PC-9 (cell line): ENCODE results near the gene SIRPD. TPM values are rescaled to one million over a fixed set of nuclear protein-coding genes. Genes with fewer than 3 reads are reported as not detected.

Source experiments
- BruUV-seq: library from RNA; stranded (reverse); fragments of 400-500 nt; replicated peaks from 2 replicates; lab custom pipeline; 2021; lab: Mats Ljungman, UMichigan
- CTCF ChIA-PET: fragments of 300-600 bp; sonication (Branson Sonifier 250); formaldehyde crosslinking; loops from one replicate; lab custom pipeline; 2022; ENCODE audit warnings: antibody characterized with exemption; lab: Charles Lee
- POLR2A ChIA-PET: fragments of 300-600 bp; sonication (Branson Sonifier 250); formaldehyde crosslinking; loops from one replicate; lab custom pipeline; 2022; ENCODE audit warnings: antibody characterized with exemption; ENCODE audit not compliant: unreplicated experiment; lab: Charles Lee
- DNase-seq, 2 experiments: peaks; one replicate each; pipeline versions ENCODE4 v3.0.0 to v3.0.0-alpha.2; 2015 to 2022; ENCODE audit warnings: mixed read lengths in 1 of 2
- H2AFZ ChIP-seq: fragments of 200-600 bp; sonication (generic); 2 replicates; pipeline ENCODE4 v1.8.1; 2017; ENCODE audit warnings: antibody characterized with exemption
- H3F3A ChIP-seq: fragments of 200-600 bp; sonication (generic); 2 replicates; pipeline ENCODE4 v1.8.1; 2017; ENCODE audit warnings: antibody characterized with exemption, mild to moderate bottlenecking, low read depth; ENCODE audit not compliant: insufficient read depth
- H3K27ac ChIP-seq: fragments of 200-600 bp; sonication (generic); 2 replicates; pipeline ENCODE4 v1.6.1; 2016; ENCODE audit warnings: mixed run types
- H3K27me3 ChIP-seq: fragments of 200-600 bp; sonication (generic); 2 replicates; pipeline ENCODE4 v1.6.1; 2016; ENCODE audit warnings: low read depth, mixed run types; ENCODE audit not compliant: insufficient read depth
- H3K36me3 ChIP-seq: fragments of 200-600 bp; sonication (generic); 2 replicates; pipeline ENCODE4 v1.6.1; 2016; ENCODE audit warnings: low read depth, mixed run types
- H3K4me1 ChIP-seq: fragments of 200-600 bp; sonication (generic); replicated peaks from 2 replicates; pipeline ENCODE4 v1.6.1; 2016; ENCODE audit warnings: mixed run types; ENCODE audit not compliant: insufficient read depth
- H3K4me2 ChIP-seq: fragments of 200-600 bp; sonication (generic); 2 replicates; pipeline ENCODE4 v1.6.1; 2017; ENCODE audit warnings: mixed run types
- H3K4me3 ChIP-seq: fragments of 200-600 bp; sonication (generic); 2 replicates; pipeline ENCODE4 v1.6.1; 2016; ENCODE audit warnings: mixed run types
- H3K79me2 ChIP-seq: fragments of 200-600 bp; sonication (generic); 2 replicates; pipeline ENCODE4 v1.6.1; 2017; ENCODE audit warnings: low read depth, mixed run types
- H3K9me2 ChIP-seq: fragments of 200-600 bp; sonication (generic); 2 replicates; pipeline ENCODE4 v1.8.1; 2017; ENCODE audit warnings: mild to moderate bottlenecking; ENCODE audit not compliant: insufficient read depth
- H3K9me3 ChIP-seq: fragments of 200-600 bp; sonication (generic); 2 replicates; pipeline ENCODE4 v1.8.1; 2016; ENCODE audit warnings: low read depth; ENCODE audit not compliant: insufficient read depth
- H4K20me1 ChIP-seq: fragments of 200-600 bp; sonication (generic); 2 replicates; pipeline ENCODE4 v1.8.1; 2017; ENCODE audit not compliant: insufficient read depth
- EZH2 ChIP-seq: fragments of 200-600 bp; sonication (generic); IDR thresholded peaks from 2 replicates; pipeline ENCODE4 v1.8.0; 2017; ENCODE audit warnings: antibody characterized with exemption, low read depth
- intact Hi-C: fragments of 100-400 bp; cut with micrococcal nuclease; formaldehyde crosslinking; loops from one replicate; pipeline ENCODE4 v1.10.0; 2022; ENCODE audit not compliant: unreplicated experiment
- total RNA-seq: library from RNA; stranded (reverse); gene quantifications from 2 replicates; pipeline ENCODE4 v1.2.3, GENCODE V29; 2021
- TF ChIP-seq, protein P1 (sequence below): fragments of 200-600 bp; sonication (generic); conservative IDR thresholded peaks from 2 replicates; pipeline ENCODE4 v1.6.1; 2017; ENCODE audit warnings: mixed run types, antibody characterized with exemption, mild to moderate bottlenecking, moderate library complexity

Gene SIRPD
- total RNA-seq, 1 experiment from 2014 or later, result 0.37 TPM

DNA sequence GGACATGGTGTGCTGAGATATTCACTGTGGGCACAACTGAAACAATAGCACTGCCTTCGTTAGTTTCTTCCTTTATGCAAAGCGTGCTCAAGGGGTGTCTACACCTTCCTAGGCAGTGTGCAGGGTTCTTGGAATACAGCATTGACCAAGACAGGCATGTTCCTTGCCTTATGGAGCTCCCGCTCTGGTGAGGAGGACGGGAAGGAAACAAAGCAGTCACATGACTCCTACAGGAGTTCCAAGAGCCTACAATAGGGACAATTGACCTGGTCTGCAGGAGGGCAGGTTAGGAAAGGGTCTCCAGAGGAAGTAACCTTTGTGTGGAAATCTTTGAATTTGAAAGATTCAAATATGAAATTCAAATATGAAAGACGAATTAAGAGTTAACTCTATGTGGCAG is 40.5 kb downstream of the SIRPD start:
- ChIA-PET CTCF (no interaction called here), POLR2A (no interaction called here)

DNA sequence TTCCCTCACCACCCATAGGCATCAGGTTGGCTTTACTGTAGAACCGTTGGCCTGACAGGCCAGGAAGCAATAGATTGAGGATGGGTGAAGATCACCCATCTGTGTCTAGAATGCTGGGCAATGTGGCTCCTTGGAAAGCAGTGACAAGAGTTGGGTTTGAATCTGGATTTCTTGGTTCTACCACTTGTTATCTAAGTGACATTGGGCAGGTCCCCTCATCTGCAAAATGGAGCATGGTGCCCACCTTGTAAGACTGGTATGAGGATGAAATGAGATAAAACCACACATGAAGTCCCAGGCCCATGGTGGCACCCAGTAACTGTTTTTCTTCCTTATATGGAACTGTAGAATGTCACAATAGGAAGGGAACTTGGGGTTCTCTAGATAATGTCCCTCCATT is 43.7 kb downstream of the SIRPD start:
- Histone ChIP-seq H3K9me3 (peaks cover 8% of the 10 kb centered on the region), H3K36me3 (no peaks in the 10 kb centered on the region), H3F3A (no peaks in the 10 kb centered on the region), H4K20me1 (no peaks in the 10 kb centered on the region), H3K9me2 (no peaks in the 10 kb centered on the region), H3K79me2 (no peaks in the 10 kb centered on the region), H3K4me3 (no peak overlapping the region), H3K27ac (no peak overlapping the region), H3K4me1 (no peaks in the 10 kb centered on the region), H2AFZ (no peak overlapping the region), H3K27me3 (no peaks in the 10 kb centered on the region), H3K4me2 (no peak overlapping the region)
- no TSS peak for BruUV-seq
- TF ChIP-seq EZH2, result no peak
- TF ChIP-seq, protein P1, sequence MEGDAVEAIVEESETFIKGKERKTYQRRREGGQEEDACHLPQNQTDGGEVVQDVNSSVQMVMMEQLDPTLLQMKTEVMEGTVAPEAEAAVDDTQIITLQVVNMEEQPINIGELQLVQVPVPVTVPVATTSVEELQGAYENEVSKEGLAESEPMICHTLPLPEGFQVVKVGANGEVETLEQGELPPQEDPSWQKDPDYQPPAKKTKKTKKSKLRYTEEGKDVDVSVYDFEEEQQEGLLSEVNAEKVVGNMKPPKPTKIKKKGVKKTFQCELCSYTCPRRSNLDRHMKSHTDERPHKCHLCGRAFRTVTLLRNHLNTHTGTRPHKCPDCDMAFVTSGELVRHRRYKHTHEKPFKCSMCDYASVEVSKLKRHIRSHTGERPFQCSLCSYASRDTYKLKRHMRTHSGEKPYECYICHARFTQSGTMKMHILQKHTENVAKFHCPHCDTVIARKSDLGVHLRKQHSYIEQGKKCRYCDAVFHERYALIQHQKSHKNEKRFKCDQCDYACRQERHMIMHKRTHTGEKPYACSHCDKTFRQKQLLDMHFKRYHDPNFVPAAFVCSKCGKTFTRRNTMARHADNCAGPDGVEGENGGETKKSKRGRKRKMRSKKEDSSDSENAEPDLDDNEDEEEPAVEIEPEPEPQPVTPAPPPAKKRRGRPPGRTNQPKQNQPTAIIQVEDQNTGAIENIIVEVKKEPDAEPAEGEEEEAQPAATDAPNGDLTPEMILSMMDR, result no peak
- intact Hi-C loops, result no loop called here
- ChIA-PET CTCF (no interaction called here), POLR2A (no interaction called here)
- no peak for DNase-seq

More for the DNA sequence above, 40.5 kb downstream of the SIRPD start:
- no peaks in the 10 kb centered on the region for H3K9me2 ChIP-seq
- no peaks in the 10 kb centered on the region for H4K20me1 ChIP-seq
- intact Hi-C loops, result no loop called here
- peaks cover 4% of the 10 kb centered on the region for H3K9me3 ChIP-seq
- H3K79me2 ChIP-seq, result no peaks in the 10 kb centered on the region
- no peak overlapping the region for H3K27ac ChIP-seq
- H3K4me1 ChIP-seq, result no peaks in the 10 kb centered on the region
- no peak overlapping the region for H2AFZ ChIP-seq
- TF ChIP-seq, protein P1, result no peak
- no peak for TF ChIP-seq EZH2
- H3K27me3 ChIP-seq, result no peaks in the 10 kb centered on the region
- no peak for DNase-seq
- BruUV-seq, result no TSS peak
- H3K36me3 ChIP-seq, result no peaks in the 10 kb centered on the region
- no peaks in the 10 kb centered on the region for H3F3A ChIP-seq
- H3K4me3 ChIP-seq, result no peak overlapping the region
- no peak overlapping the region for H3K4me2 ChIP-seq

DNA sequence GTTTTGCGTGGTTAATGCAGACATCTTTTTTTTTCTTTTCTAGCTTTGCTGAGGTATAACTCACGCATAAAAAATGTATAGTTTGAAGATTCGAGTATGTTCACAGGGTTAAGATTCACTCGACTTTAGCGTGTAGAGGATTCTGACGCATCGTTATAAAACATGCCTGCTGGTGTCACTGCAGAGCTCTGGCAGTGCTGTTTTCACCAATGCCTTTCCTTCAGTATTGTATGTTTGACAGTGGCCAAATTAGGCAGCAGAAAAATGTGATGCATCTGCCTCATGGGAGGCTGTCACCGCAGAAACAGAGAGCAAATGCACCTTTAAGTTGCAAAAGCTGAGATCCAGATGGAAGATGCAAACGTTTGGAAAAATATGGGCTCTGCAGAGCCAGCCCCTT is 48.3 kb downstream of the SIRPD start:
- no peak for TF ChIP-seq EZH2
- TF ChIP-seq, protein P1, result no peak
- Histone ChIP-seq H3K27ac (no peak overlapping the region), H4K20me1 (no peaks in the 10 kb centered on the region), H3K4me2 (no peak overlapping the region), H3K27me3 (no peaks in the 10 kb centered on the region), H3K79me2 (no peaks in the 10 kb centered on the region), H3K4me1 (peaks cover 23% of the 10 kb centered on the region), H2AFZ (no peak overlapping the region), H3K9me2 (no peaks in the 10 kb centered on the region), H3K36me3 (no peaks in the 10 kb centered on the region), H3F3A (peaks cover 17% of the 10 kb centered on the region), H3K9me3 (peaks cover 8% of the 10 kb centered on the region), H3K4me3 (no peak overlapping the region)
- ChIA-PET CTCF (interaction anchor here (0.9 kb wide), 1 partner anchor 255 kb away, joined by 3 read pairs; no protein-coding TSS in a partner anchor), POLR2A (no interaction called here)
- BruUV-seq, result no TSS peak
- intact Hi-C loops, result loop anchor here (1.0 to 5.0 kb wide), 2 partner anchors 123 to 225 kb away; no protein-coding TSS in a partner anchor
- DNase-seq, result no peak
